ENCODE measurements around the gene FYN. TPM values are rescaled to one million over a fixed set of nuclear protein-coding genes. Genes with fewer than 3 reads are reported as not detected.

Gene FYN
- polyA plus RNA-seq, 1 donor, result 169 TPM

GRCh38 chr6:111747829-111748228, 125.4 kb downstream of the FYN start:
- DNase-seq, result no peak

GRCh38 chr6:111747396-111747795, 125.9 kb downstream of the FYN start:
- no peak for DNase-seq

GRCh38 chr6:111746983-111747382, 126.3 kb downstream of the FYN start:
- no peak for DNase-seq

- DNase-seq, result no peak
These were observed 127.6 kb downstream of the FYN start for GRCh38 chr6:111745636-111746035.

GRCh38 chr6:111745186-111745585, 128.1 kb downstream of the FYN start:
- no peak for DNase-seq

- no peak for DNase-seq
These were observed 129.2 kb downstream of the FYN start for GRCh38 chr6:111743862-111744692.

GRCh38 chr6:111743360-111743759, 129.9 kb downstream of the FYN start:
- no peak for DNase-seq

GRCh38 chr6:111741177-111741952, 131.9 kb downstream of the FYN start:
- no peak for DNase-seq

GRCh38 chr6:111740506-111740905, 132.7 kb downstream of the FYN start:
- no peak for DNase-seq

GRCh38 chr6:111739257-111739696, 134.0 kb downstream of the FYN start:
- DNase-seq, result no peak

GRCh38 chr6:111738631-111739030, 134.6 kb downstream of the FYN start:
- DNase-seq, result no peak

GRCh38 chr6:111738156-111738555, 135.1 kb downstream of the FYN start:
- no peak for DNase-seq

- no peak for DNase-seq
These were observed 136.2 kb downstream of the FYN start for GRCh38 chr6:111737065-111737521.

GRCh38 chr6:111736005-111736608, 137.1 kb downstream of the FYN start:
- DNase-seq, result no peak

GRCh38 chr6:111734068-111735061, 138.9 kb downstream of the FYN start:
- no peak for DNase-seq

- no peak for DNase-seq
These were observed 140.9 kb downstream of the FYN start for GRCh38 chr6:111732390-111732789.

- DNase-seq, result no peak
These were observed 141.6 kb downstream of the FYN start for GRCh38 chr6:111731456-111732195.

GRCh38 chr6:111730864-111731263, 142.4 kb downstream of the FYN start:
- DNase-seq, result no peak

- no peak for DNase-seq
These were observed 145.4 kb downstream of the FYN start for GRCh38 chr6:111727802-111728201.

GRCh38 chr6:111727041-111727440, 146.2 kb downstream of the FYN start:
- DNase-seq, result no peak
